DND-41 (cell line): ENCODE data around the gene FCN2.

ENCODE experiments used
- ATAC-seq: fragments of 200-7000 bp; cut with Tn5 transposase; 3 replicates; pipeline ENCODE4 v1.9.1; 2021; ENCODE audit warnings: low read depth; ENCODE audit not compliant: insufficient read depth
- DNase-seq: peaks from one replicate; pipeline ENCODE4 v3.0.0-alpha.2; 2020
- H2AFZ ChIP-seq: 2 replicates; pipeline ENCODE4 v1.6.0; 2012; ENCODE audit warnings: low read depth, low read length
- H3K27ac ChIP-seq: 2 replicates; pipeline ENCODE4 v1.5.1; 2012; ENCODE audit warnings: low read length, inconsistent platforms
- H3K27me3 ChIP-seq: fragments of 200-600 bp; sonication (generic); 2 replicates; pipeline ENCODE4 v1.6.0; 2012; ENCODE audit warnings: low read length, mild to moderate bottlenecking, inconsistent platforms; ENCODE audit not compliant: insufficient read depth, poor library complexity
- H3K36me3 ChIP-seq: 2 replicates; pipeline ENCODE4 v1.5.1; 2012; ENCODE audit warnings: low read length, inconsistent platforms; ENCODE audit not compliant: insufficient read depth
- H3K4me1 ChIP-seq: 2 replicates; pipeline ENCODE4 v1.5.1; 2012; ENCODE audit warnings: mild to moderate bottlenecking, low read length; ENCODE audit not compliant: insufficient read depth
- H3K4me2 ChIP-seq: 2 replicates; pipeline ENCODE4 v1.6.0; 2012; ENCODE audit warnings: mild to moderate bottlenecking, moderate library complexity, low read length, inconsistent platforms; ENCODE audit not compliant: insufficient read depth
- H3K4me3 ChIP-seq, 2 experiments: fragments of 200-600 bp in 1 of 2; shearing (Covaris generic) in 1 of 2; 2 replicates each; pipeline ENCODE4 v1.5.1; 2012 to 2016; ENCODE audit warnings: inconsistent platforms in 2 of 2, low read length in 2 of 2, mild to moderate bottlenecking in 2 of 2, low read depth in 1 of 2, moderate library complexity in 1 of 2
- H3K79me2 ChIP-seq: 2 replicates; pipeline ENCODE4 v1.6.0; 2012; ENCODE audit warnings: low read length, inconsistent platforms; ENCODE audit not compliant: insufficient read depth
- H3K9ac ChIP-seq: 2 replicates; pipeline ENCODE4 v1.6.0; 2012; ENCODE audit warnings: low read depth, mild to moderate bottlenecking, inconsistent platforms, low read length, moderate library complexity
- H3K9me3 ChIP-seq: 2 replicates; pipeline ENCODE4 v1.5.1; 2012; ENCODE audit warnings: low read length, moderate library complexity, mild to moderate bottlenecking, inconsistent platforms; ENCODE audit not compliant: insufficient read depth, severe bottlenecking
- H4K20me1 ChIP-seq: 2 replicates; pipeline ENCODE4 v1.6.0; 2012; ENCODE audit warnings: low read length; ENCODE audit not compliant: insufficient read depth
- EZH2 ChIP-seq: IDR thresholded peaks from 3 replicates; pipeline ENCODE4 v1.6.1; 2012; ENCODE audit warnings: borderline replicate concordance, low read depth, mild to moderate bottlenecking, moderate library complexity, low read length, inconsistent platforms; ENCODE audit not compliant: severe bottlenecking
- TF ChIP-seq, protein P1 (sequence below): IDR thresholded peaks from 2 replicates; pipeline ENCODE4 v1.5.1; 2012; ENCODE audit warnings: borderline replicate concordance, low read length, moderate library complexity, mild to moderate bottlenecking; ENCODE audit not compliant: poor library complexity, severe bottlenecking; ENCODE audit errors: extremely low read depth

FCN2 gene

DNA sequence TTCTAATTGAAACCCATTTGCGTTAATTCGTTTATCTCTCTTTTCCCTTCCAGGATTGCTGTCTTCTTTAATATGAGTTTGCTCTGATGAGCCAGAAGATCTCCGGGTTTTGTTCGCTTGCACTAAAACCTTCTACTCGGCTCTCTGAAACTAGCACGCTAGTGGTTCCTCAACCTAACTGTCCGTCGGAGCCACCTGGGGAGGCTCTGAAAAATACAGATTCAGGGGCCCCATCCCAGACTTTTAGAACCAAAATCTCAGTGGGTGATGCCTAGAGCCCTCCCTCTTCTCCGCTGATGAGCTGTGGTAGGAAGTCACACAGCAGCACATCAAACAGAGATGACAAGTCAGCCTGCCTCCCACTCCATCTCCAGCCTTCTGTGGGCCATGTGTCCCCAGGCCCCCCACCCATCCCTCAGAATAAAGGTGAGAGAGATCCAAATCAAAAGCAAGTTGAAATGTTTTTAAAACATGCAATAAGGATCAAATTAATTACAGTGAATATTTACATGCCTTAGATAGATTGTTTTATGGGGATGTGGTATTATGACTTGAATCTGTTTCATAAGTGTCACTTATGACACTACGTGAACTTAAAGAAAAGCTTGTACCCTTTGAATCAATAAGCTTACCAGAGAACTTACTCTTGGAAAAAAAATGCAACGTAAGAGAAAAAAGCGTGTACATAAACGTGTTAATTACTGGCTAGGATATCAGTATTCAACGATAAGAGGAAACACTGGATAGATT, 16.4 kb downstream of the FCN2 start:
- Histone ChIP-seq H3K36me3 (no peaks in the 10 kb centered on the region), H3K9ac (no peak overlapping the region), H2AFZ (no peak overlapping the region), H3K27ac (no peak overlapping the region), H3K79me2 (no peaks in the 10 kb centered on the region), H3K4me1 (no peaks in the 10 kb centered on the region), H3K4me3 (no peak overlapping the region), H3K27me3 (no peaks in the 10 kb centered on the region), H3K4me2 (no peak overlapping the region), H4K20me1 (no peaks in the 10 kb centered on the region), H3K9me3 (peaks cover 6% of the 10 kb centered on the region)
- TF ChIP-seq, protein P1, sequence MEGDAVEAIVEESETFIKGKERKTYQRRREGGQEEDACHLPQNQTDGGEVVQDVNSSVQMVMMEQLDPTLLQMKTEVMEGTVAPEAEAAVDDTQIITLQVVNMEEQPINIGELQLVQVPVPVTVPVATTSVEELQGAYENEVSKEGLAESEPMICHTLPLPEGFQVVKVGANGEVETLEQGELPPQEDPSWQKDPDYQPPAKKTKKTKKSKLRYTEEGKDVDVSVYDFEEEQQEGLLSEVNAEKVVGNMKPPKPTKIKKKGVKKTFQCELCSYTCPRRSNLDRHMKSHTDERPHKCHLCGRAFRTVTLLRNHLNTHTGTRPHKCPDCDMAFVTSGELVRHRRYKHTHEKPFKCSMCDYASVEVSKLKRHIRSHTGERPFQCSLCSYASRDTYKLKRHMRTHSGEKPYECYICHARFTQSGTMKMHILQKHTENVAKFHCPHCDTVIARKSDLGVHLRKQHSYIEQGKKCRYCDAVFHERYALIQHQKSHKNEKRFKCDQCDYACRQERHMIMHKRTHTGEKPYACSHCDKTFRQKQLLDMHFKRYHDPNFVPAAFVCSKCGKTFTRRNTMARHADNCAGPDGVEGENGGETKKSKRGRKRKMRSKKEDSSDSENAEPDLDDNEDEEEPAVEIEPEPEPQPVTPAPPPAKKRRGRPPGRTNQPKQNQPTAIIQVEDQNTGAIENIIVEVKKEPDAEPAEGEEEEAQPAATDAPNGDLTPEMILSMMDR = no peak
- no peak for TF ChIP-seq EZH2
- DNase-seq = no peak
- ATAC-seq = no peak

DNA sequence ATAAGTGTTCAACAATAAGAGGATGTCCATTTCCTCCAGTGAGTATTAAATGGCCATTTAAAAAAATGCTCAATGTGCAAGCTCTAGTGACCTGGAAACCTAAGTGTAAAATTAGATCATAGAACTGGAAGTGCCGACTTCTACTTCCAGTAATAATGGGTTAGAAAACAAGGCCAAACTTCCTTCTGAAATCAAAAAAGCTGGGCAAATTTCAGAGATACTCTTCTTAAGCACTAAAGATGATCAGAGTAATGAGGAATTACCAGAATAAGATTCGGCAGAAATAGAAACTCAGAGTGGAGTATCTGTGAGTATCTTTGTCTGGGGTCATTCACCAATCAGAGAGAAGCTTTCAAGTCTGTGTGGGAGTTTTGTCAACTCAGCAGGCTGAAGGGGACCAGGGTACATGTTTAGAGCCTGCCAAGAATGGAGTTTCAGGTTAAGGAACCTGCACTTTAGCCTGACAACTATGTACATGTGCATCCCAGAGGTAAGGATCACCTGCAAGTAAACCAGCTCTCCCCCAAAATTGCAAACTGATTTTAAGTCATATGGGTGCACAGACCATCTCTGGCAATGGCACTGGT, 17.1 kb downstream of the FCN2 start:
- Histone ChIP-seq H3K79me2 (no peaks in the 10 kb centered on the region), H4K20me1 (no peaks in the 10 kb centered on the region), H3K4me1 (no peaks in the 10 kb centered on the region), H3K36me3 (no peaks in the 10 kb centered on the region), H2AFZ (no peak overlapping the region), H3K27me3 (no peaks in the 10 kb centered on the region), H3K27ac (no peak overlapping the region), H3K4me3 (no peak overlapping the region), H3K9me3 (peaks cover 6% of the 10 kb centered on the region), H3K9ac (no peak overlapping the region), H3K4me2 (no peak overlapping the region)
- no peak for TF ChIP-seq EZH2
- TF ChIP-seq, protein P1 = no peak
- no peak for ATAC-seq
- DNase-seq = no peak

DNA sequence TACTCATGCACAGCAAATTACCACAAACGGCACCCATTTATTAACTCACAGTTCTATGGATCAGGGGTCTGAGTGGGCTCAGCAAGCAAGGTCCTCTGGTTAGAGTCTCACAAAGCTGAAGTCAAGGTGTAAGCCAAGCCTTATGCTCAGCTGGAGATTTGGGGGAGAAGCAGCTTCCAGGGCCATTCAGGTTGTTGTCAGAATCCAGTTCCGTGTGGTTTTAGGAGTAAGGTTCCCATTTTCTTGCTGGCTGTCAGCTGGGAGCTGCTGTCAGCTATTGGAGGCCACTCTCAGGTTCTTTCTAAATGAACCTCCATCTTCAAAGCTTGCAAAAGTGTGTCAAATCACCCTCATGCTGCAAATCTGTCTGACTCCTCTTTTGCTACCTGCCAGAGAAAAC, 17.7 kb downstream of the FCN2 start:
- Histone ChIP-seq H3K4me2 (no peak overlapping the region), H3K27ac (no peak overlapping the region), H3K9me3 (peaks cover 6% of the 10 kb centered on the region), H3K4me3 (no peak overlapping the region), H3K36me3 (no peaks in the 10 kb centered on the region), H3K4me1 (no peaks in the 10 kb centered on the region), H2AFZ (no peak overlapping the region), H3K27me3 (no peaks in the 10 kb centered on the region), H3K9ac (no peak overlapping the region), H4K20me1 (no peaks in the 10 kb centered on the region), H3K79me2 (no peaks in the 10 kb centered on the region)
- ATAC-seq = no peak
- DNase-seq = no peak
- TF ChIP-seq, protein P1 = no peak
- no peak for TF ChIP-seq EZH2
